ENCODE measurements around the gene FRMD3. TPM values are rescaled to one million over a fixed set of nuclear protein-coding genes. Genes with fewer than 3 reads are reported as not detected.

The FRMD3 gene
- total and polyA plus RNA-seq, 8 donors = 0.87 to 2.6 (median 1.5) TPM

DNA sequence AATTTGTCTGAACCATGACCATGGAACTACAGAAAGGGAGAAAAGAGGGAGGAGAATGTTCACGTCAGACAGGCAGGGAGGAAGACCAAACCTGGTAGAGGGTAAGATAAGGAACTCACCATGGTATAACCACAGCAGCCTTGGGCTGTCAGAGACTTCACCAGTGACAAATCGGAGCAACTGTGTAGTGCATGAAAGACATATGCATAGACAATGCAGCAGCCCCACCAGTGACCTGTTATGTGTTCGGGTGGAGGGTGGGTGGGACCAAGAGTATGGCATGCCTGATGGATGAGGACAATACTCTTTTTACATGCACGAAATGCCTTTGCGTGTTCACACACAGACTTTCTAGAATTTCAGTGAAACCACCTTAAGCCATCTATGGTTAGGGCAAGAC is 253.5 kb downstream of the FRMD3 start:
- DNase-seq = no peak
- intact Hi-C loops (cut with DNase I) = no loop called here
- no peak for ATAC-seq
- TF ChIP-seq, protein P1, sequence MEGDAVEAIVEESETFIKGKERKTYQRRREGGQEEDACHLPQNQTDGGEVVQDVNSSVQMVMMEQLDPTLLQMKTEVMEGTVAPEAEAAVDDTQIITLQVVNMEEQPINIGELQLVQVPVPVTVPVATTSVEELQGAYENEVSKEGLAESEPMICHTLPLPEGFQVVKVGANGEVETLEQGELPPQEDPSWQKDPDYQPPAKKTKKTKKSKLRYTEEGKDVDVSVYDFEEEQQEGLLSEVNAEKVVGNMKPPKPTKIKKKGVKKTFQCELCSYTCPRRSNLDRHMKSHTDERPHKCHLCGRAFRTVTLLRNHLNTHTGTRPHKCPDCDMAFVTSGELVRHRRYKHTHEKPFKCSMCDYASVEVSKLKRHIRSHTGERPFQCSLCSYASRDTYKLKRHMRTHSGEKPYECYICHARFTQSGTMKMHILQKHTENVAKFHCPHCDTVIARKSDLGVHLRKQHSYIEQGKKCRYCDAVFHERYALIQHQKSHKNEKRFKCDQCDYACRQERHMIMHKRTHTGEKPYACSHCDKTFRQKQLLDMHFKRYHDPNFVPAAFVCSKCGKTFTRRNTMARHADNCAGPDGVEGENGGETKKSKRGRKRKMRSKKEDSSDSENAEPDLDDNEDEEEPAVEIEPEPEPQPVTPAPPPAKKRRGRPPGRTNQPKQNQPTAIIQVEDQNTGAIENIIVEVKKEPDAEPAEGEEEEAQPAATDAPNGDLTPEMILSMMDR (IDR thresholded peaks at IDR 0.05) = no peak
- Histone ChIP-seq H3K27ac (no peak overlapping the region), H3K36me3 (no peaks in the 10 kb centered on the region), H3K27me3 (no peaks in the 10 kb centered on the region), H3K4me3 (no peak overlapping the region), H3K4me1 (peaks cover 7 to 19% (median 14%) of the 10 kb centered on the region in 3 donors), H3K9me3 (no peaks in the 10 kb centered on the region)
- FAIRE-seq = no peak
- WGBS, 2 donors = 86 to 88% methylated on average over 5 of the region's 5 CpGs

DNA sequence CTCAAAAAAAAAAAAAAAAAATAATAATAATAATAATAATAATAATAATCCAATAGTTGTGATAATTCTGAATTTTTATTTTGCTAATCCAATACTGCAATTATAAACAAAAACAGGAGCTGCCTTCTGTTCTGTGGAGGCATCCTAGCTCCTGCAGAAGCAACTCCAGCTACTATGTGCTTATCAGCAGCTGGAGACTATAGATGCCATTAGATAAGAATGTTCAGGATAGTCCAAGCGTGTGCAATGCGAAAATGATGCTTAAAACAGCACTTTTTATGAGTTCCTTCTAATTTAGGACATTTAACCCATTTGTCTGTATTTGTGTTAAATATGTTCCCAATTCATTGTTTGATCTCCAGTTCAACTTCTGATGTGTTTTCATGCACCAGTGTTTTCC is 254.7 kb downstream of the FRMD3 start:
- DNase-seq = no peak
- H3K9me3 ChIP-seq = no peaks in the 10 kb centered on the region
- TF ChIP-seq, protein P1 (IDR thresholded peaks at IDR 0.05) = no peak
- peaks cover 7 to 19% (median 14%) of the 10 kb centered on the region in 3 donors for H3K4me1 ChIP-seq
- 88 to 94% methylated on average over 2 of the region's 2 CpGs for WGBS, 2 donors
- H3K27me3 ChIP-seq = no peaks in the 10 kb centered on the region
- no peak for FAIRE-seq
- H3K36me3 ChIP-seq = no peaks in the 10 kb centered on the region
- H3K27ac ChIP-seq = no peak overlapping the region
- no peak for ATAC-seq
- no peak overlapping the region for H3K4me3 ChIP-seq
- intact Hi-C loops (cut with DNase I) = no loop called here

DNA sequence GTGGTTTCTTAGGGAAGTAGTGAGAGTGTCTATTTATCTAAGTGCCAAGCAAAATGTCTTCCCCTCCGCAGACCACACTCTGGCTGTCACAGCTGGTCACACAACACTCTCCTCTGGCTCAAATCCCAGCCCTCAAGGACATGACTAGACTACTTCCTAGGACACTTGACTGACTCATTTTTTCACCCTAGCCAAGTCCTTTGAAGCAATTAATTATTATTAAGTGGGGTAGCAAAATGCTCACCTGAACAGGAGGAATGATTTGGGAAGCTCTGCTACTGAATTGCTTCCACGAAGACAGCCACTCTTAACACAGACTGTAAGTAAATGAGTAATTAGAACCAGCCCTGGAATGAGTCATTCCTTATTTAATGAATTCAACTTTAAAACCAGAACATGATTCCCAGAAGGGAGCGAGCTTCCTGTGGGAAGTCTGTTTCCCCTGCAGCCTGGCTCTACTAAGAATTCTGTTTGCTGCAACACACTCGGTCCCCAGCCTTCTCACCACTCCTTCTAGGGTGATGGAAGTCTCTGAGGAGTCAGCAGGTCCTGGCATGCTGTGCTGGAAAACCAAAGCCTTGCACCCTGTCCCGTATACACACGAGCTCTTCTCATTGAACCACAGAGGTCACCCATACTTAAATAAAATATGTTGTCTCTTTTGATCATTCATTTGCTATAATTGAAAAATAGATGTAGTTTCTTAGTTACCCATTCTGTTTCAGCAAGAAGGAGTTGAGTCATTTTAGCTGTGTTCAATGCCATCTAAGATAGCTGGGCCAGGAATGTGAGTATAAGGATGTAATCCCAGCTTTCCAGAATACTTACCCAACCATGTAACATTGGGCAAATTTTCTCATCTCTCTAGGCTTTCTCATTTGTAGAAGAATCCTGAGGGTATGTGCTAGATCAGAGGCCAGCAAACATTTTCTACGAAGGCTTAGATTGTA is 256.6 kb downstream of the FRMD3 start:
- ATAC-seq = peak; percentile 83 to 92 (median 90)
- DNase-seq = peak in 4 of 6 donors; percentile 53 to 64 (median 58)
- Histone ChIP-seq H3K4me1 (peaks cover 7 to 19% (median 14%) of the 10 kb centered on the region in 3 donors), H3K9me3 (no peaks in the 10 kb centered on the region), H3K27me3 (no peaks in the 10 kb centered on the region), H3K4me3 (no peak overlapping the region), H3K36me3 (no peaks in the 10 kb centered on the region), H3K27ac (peak overlapping the region; percentile 13 to 70 (median 42))
- no peak for FAIRE-seq
- 37 to 51% methylated on average over 7 of the region's 7 CpGs for WGBS, 2 donors
- TF ChIP-seq, protein P1 (IDR thresholded peaks at IDR 0.05) = no peak
- intact Hi-C loops (cut with DNase I) = no loop called here

DNA sequence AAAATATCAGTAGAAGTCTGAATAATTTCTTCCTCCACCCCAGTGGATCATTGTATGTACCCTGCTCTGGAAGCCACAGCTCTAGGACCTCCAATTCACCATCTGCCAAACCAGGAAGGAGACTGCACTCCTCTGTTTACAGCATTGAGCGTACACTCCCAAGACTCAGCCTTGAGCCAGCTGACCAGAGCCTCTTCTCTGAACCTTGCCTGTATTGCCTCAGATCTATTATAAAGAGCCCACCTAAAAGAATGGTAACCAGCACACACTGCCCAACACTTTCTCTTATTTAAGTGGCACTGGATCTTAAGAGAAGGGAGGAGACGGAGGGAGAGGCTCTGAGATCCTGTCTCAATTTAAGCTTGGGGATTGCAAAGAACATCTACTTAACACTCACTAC is 257.4 kb downstream of the FRMD3 start:
- ATAC-seq (peak; percentile 49 to 75 (median 66)), DNase-seq (no peak), FAIRE-seq (no peak)
- no peaks in the 10 kb centered on the region for H3K27me3 ChIP-seq
- peaks cover 7 to 19% (median 14%) of the 10 kb centered on the region in 3 donors for H3K4me1 ChIP-seq
- WGBS, 2 donors = 61 to 64% methylated on average over 2 of the region's 2 CpGs
- H3K27ac ChIP-seq = peak overlapping the region; percentile 13 to 70 (median 42)
- no peaks in the 10 kb centered on the region for H3K9me3 ChIP-seq
- H3K36me3 ChIP-seq = no peaks in the 10 kb centered on the region
- no peak overlapping the region for H3K4me3 ChIP-seq
- TF ChIP-seq, protein P1 (IDR thresholded peaks at IDR 0.05) = no peak
- intact Hi-C loops (cut with DNase I) = no loop called here

DNA sequence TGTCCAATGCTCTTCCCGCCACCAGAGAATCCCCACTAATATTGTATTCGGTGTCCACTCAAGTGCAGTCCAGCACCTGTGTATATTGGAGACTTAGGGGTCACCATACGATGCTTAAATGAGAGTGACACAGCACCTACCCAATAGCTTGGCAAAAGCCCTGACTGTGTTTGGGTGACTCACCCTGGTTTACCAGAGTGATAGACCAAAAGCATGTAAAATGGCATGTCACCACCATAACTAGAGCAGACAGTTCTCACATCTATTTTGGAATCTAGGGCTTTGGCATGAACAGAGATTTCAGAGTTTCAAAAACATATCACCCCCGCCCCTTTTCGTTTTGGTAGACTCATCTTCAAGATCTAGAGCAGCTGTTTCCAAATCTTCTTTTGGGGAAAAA is 257.9 kb downstream of the FRMD3 start:
- intact Hi-C loops (cut with DNase I) = no loop called here
- TF ChIP-seq, protein P1 (IDR thresholded peaks at IDR 0.05) = no peak
- no peak for FAIRE-seq

More for the DNA sequence above, 257.9 kb downstream of the FRMD3 start:
- Histone ChIP-seq H3K4me1 (peaks cover 7 to 19% (median 14%) of the 10 kb centered on the region in 3 donors), H3K36me3 (no peaks in the 10 kb centered on the region), H3K27ac (no peak overlapping the region), H3K9me3 (no peaks in the 10 kb centered on the region), H3K4me3 (no peak overlapping the region), H3K27me3 (no peaks in the 10 kb centered on the region)
- DNase-seq (peak in 1 of 6 donors; percentile 18), ATAC-seq (peak in 1 of 4 donors; percentile 47)
- WGBS, 2 donors = 92 to 97% methylated on average over 5 of the region's 5 CpGs
